IMR-90 (cell line): ENCODE measurements around the gene GGT6. TPM values are rescaled to one million over a fixed set of nuclear protein-coding genes. Genes with fewer than 3 reads are reported as not detected.
A peak's percentile ranks its signal among the peaks of the same experiment; 100 is the strongest.

ENCODE experiments used
- ATAC-seq: fragments of 200-7000 bp; cut with Tn5 transposase; 2 replicates; pipeline ENCODE4 v1.9.1; 2020; ENCODE audit warnings: low read depth, mild to moderate bottlenecking, moderate library complexity
- BruUV-seq: library from RNA; stranded (reverse); fragments of 400-500 nt; replicated peaks from 2 replicates; lab custom pipeline; 2021; lab: Mats Ljungman, UMichigan
- CTCF ChIA-PET: fragments of 300-600 bp; formaldehyde crosslinking; extraction: SDS; loops from one replicate; lab custom pipeline; 2021; ENCODE audit warnings: antibody characterized with exemption; lab: Yijun Ruan, JAX
- POLR2A ChIA-PET: fragments of 300-600 bp; sonication (Branson Sonifier 250); formaldehyde crosslinking; loops from one replicate; lab custom pipeline; 2022; ENCODE audit warnings: antibody characterized with exemption; ENCODE audit not compliant: unreplicated experiment; lab: Charles Lee
- DNase-seq: peaks from one replicate; pipeline ENCODE4 v3.0.0; 2013
- H2AFZ ChIP-seq: replicated peaks from 2 replicates; pipeline ENCODE3; 2013; ENCODE audit warnings: low read length, mild to moderate bottlenecking; ENCODE audit not compliant: poor library complexity
- H2AK5ac ChIP-seq: 2 replicates; pipeline ENCODE4 v1.6.1; 2013; ENCODE audit warnings: low read depth, low read length, inconsistent platforms
- H2AK9ac ChIP-seq: replicated peaks from 2 replicates; pipeline ENCODE3; 2013; ENCODE audit warnings: mild to moderate bottlenecking, low read depth, low read length, moderate library complexity; ENCODE audit not compliant: poor library complexity
- H2BK120ac ChIP-seq: 2 replicates; pipeline ENCODE4 v1.6.1; 2013; ENCODE audit warnings: low read depth, low read length, inconsistent platforms
- H2BK15ac ChIP-seq: 3 replicates; pipeline ENCODE4 v1.6.1; 2013; ENCODE audit warnings: low read depth, low read length, inconsistent platforms
- H2BK20ac ChIP-seq: 2 replicates; pipeline ENCODE4 v1.6.1; 2013; ENCODE audit warnings: low read depth, mild to moderate bottlenecking, inconsistent platforms, low read length, moderate library complexity
- H2BK5ac ChIP-seq: 2 replicates; pipeline ENCODE4 v1.6.1; 2013; ENCODE audit warnings: mild to moderate bottlenecking, low read depth, low read length, inconsistent platforms; ENCODE audit not compliant: poor library complexity, severe bottlenecking
- H3K14ac ChIP-seq: replicated peaks from 2 replicates; pipeline ENCODE4 v1.6.1; 2013; ENCODE audit warnings: low read depth, low read length, inconsistent platforms
- H3K18ac ChIP-seq: 2 replicates; pipeline ENCODE4 v1.6.1; 2013; ENCODE audit warnings: low read depth, low read length, control low read depth
- H3K23ac ChIP-seq: 2 replicates; pipeline ENCODE4 v1.6.1; 2013; ENCODE audit warnings: low read depth, low read length, inconsistent platforms
- H3K27ac ChIP-seq: 2 replicates; pipeline ENCODE4 v1.5.1; 2013; ENCODE audit warnings: mild to moderate bottlenecking, control low read depth, low read length; ENCODE audit not compliant: insufficient read depth
- H3K27me3 ChIP-seq: 2 replicates; pipeline ENCODE4 v1.6.1; 2013; ENCODE audit warnings: low read length; ENCODE audit not compliant: control insufficient read depth, insufficient read depth
- H3K36me3 ChIP-seq: 2 replicates; pipeline ENCODE4 v1.6.1; 2013; ENCODE audit warnings: low read length, mixed read lengths; ENCODE audit not compliant: control insufficient read depth, insufficient read depth
- H3K4ac ChIP-seq: 2 replicates; pipeline ENCODE4 v1.6.1; 2013; ENCODE audit warnings: low read depth, low read length, inconsistent platforms
- H3K4me1 ChIP-seq: 2 replicates; pipeline ENCODE4 v1.6.1; 2013; ENCODE audit warnings: low read length, mixed read lengths; ENCODE audit not compliant: control insufficient read depth, insufficient read depth
- H3K4me2 ChIP-seq: 2 replicates; pipeline ENCODE4 v1.6.1; 2013; ENCODE audit warnings: low read depth, mild to moderate bottlenecking, control low read depth, low read length, moderate library complexity
- H3K4me3 ChIP-seq: 2 replicates; pipeline ENCODE4 v1.5.1; 2013; ENCODE audit warnings: low read depth, mild to moderate bottlenecking, control low read depth, low read length, moderate library complexity; ENCODE audit not compliant: insufficient read depth
- H3K56ac ChIP-seq: 2 replicates; pipeline ENCODE4 v1.6.1; 2013; ENCODE audit warnings: low read length, inconsistent platforms; ENCODE audit not compliant: insufficient read depth; ENCODE audit errors: extremely low read depth
- H3K79me1 ChIP-seq, 2 experiments: 2 replicates each; pipeline ENCODE4 v1.6.1; 2013; ENCODE audit warnings: low read length in 2 of 2, inconsistent platforms in 1 of 2, low read depth in 1 of 2
- H3K9ac ChIP-seq: 2 replicates; pipeline ENCODE4 v1.6.1; 2013; ENCODE audit warnings: low read depth, low read length, control low read depth
- H3K9me1 ChIP-seq: 2 replicates; pipeline ENCODE4 v1.6.1; 2013; ENCODE audit warnings: low read length, inconsistent platforms; ENCODE audit not compliant: insufficient read depth
- H3K9me3 ChIP-seq: 2 replicates; pipeline ENCODE4 v1.6.1; 2013; ENCODE audit warnings: low read length; ENCODE audit not compliant: control insufficient read depth, insufficient read depth
- H4K20me1 ChIP-seq: 2 replicates; pipeline ENCODE4 v1.6.1; 2013; ENCODE audit warnings: low read length, inconsistent platforms; ENCODE audit not compliant: insufficient read depth
- H4K5ac ChIP-seq: 2 replicates; pipeline ENCODE4 v1.6.1; 2013; ENCODE audit warnings: mild to moderate bottlenecking, low read depth, low read length, control low read depth
- H4K8ac ChIP-seq, 2 experiments: 2 replicates each; pipeline ENCODE4 v1.6.1; 2013; ENCODE audit warnings: low read depth in 2 of 2, low read length in 2 of 2, control low read depth in 1 of 2, inconsistent platforms in 1 of 2
- H4K91ac ChIP-seq: 2 replicates; pipeline ENCODE4 v1.6.1; 2013; ENCODE audit warnings: low read depth, low read length, inconsistent platforms; ENCODE audit not compliant: insufficient read depth
- BHLHE40 ChIP-seq: fragments of 150-350 bp; IDR thresholded peaks from 2 replicates; pipeline ENCODE4 v1.6.1; 2016; ENCODE audit warnings: mild to moderate bottlenecking, low read depth, low read length
- CEBPB ChIP-seq: IDR thresholded peaks from 2 replicates; pipeline ENCODE4 v1.6.1; 2012; ENCODE audit warnings: low read depth, low read length, improper control_type of control experiment
- CHD1 ChIP-seq: IDR thresholded peaks from 2 replicates; pipeline ENCODE4 v1.6.1; 2012; ENCODE audit warnings: low read depth, low read length, improper control_type of control experiment
- FOS ChIP-seq: fragments of 150-350 bp; IDR thresholded peaks from 2 replicates; pipeline ENCODE4 v1.6.1; 2016; ENCODE audit warnings: low read depth, low read length
- MXI1 ChIP-seq: IDR thresholded peaks from 2 replicates; pipeline ENCODE4 v1.6.1; 2012; ENCODE audit warnings: low read depth, mild to moderate bottlenecking, low read length, moderate library complexity, borderline replicate concordance
- RAD21 ChIP-seq: IDR thresholded peaks from 2 replicates; pipeline ENCODE4 v1.6.1; 2012; ENCODE audit warnings: low read length, improper control_type of control experiment
- RFX5 ChIP-seq: IDR thresholded peaks from 2 replicates; pipeline ENCODE4 v1.8.0; 2012; ENCODE audit warnings: low read depth, mild to moderate bottlenecking, low read length, moderate library complexity
- USF2 ChIP-seq: fragments of 150-350 bp; IDR thresholded peaks from 2 replicates; pipeline ENCODE4 v1.6.1; 2017; ENCODE audit warnings: mild to moderate bottlenecking, antibody characterized with exemption, low read length, low read depth
- WGBS, 2 experiments: methylation state at CpG; one replicate each; pipeline versions ENCODE4 v1.1.5 to v1.1.7; 2013; ENCODE audit warnings: missing lambda C conversion rate in 2 of 2; ENCODE audit not compliant: insufficient read length in 1 of 2; ENCODE audit errors: extremely low coverage in 2 of 2; 5-methylcytosine and 5-hydroxymethylcytosine counted together
- dilution Hi-C: fragments of 300-500 bp; cut with HindIII; formaldehyde crosslinking; loops from one replicate; pipeline ENCODE4 v1.14.3; 2018; ENCODE audit warnings: low sequenced_read_pairs; ENCODE audit not compliant: unreplicated experiment
- in situ Hi-C: fragments of 300-500 bp; cut with MboI; formaldehyde crosslinking; loops from 3 replicates; pipeline ENCODE4 v1.14.3; 2019; ENCODE audit warnings: low sequenced_read_pairs, inconsistent platforms, mixed read lengths
- intact Hi-C: fragments of 100-400 bp; cut with micrococcal nuclease; formaldehyde crosslinking; loops from 2 replicates; pipeline ENCODE4 v1.10.0; 2022
- polyA plus RNA-seq, 3 experiments: library from polyadenylated mRNA; depleted of rRNA; stranded (reverse); fragments of >200 nt; gene quantifications; 2 replicates each; pipeline ENCODE4 v1.2.3, GENCODE V29; 2012; ENCODE audit warnings: low replicate concordance in 1 of 3
- total RNA-seq: library from RNA; depleted of rRNA; stranded (reverse); fragments of >200 nt; gene quantifications from 2 replicates; pipeline ENCODE4 v1.2.3, GENCODE V29; 2012
- TF ChIP-seq, protein P1 (sequence below): conservative IDR thresholded peaks from 2 replicates; pipeline ENCODE4 v1.5.1; 2012; ENCODE audit warnings: mild to moderate bottlenecking, low read depth, low read length, improper control_type of control experiment

Gene GGT6
- total and polyA plus RNA-seq, 2 of the 4 experiments (the other 2 are of a cell fraction), result not detected

DNA sequence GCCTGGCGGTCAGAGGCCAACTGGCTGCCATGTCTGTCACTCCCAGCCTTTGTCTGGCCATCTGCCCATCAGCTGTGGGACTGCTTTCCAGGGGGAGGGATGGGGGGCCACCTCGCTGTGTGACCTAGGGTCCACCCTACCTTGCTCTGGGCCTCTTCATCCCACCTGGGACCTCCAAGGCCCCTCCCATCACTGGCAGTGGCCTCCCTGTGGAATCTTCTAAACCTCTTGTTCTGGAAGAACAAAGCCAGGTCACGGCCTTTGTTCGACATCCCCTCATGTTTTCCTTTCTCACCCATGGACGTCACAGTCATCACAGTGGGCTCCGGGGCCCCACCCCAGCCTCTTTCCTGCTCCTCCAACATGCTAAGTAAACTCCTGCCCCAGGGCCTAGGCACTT lies 37.7 kb downstream of the GGT6 start:
- no peak overlapping the region for H3K14ac ChIP-seq
- dilution Hi-C loops (no loop called here), intact Hi-C loops (no loop called here), in situ Hi-C loops (no loop called here)
- no peak overlapping the region for H2AK5ac ChIP-seq
- ChIA-PET POLR2A (no interaction called here), CTCF (no interaction called here)
- no peaks in the 10 kb centered on the region for H4K20me1 ChIP-seq
- TF ChIP-seq, protein P1, sequence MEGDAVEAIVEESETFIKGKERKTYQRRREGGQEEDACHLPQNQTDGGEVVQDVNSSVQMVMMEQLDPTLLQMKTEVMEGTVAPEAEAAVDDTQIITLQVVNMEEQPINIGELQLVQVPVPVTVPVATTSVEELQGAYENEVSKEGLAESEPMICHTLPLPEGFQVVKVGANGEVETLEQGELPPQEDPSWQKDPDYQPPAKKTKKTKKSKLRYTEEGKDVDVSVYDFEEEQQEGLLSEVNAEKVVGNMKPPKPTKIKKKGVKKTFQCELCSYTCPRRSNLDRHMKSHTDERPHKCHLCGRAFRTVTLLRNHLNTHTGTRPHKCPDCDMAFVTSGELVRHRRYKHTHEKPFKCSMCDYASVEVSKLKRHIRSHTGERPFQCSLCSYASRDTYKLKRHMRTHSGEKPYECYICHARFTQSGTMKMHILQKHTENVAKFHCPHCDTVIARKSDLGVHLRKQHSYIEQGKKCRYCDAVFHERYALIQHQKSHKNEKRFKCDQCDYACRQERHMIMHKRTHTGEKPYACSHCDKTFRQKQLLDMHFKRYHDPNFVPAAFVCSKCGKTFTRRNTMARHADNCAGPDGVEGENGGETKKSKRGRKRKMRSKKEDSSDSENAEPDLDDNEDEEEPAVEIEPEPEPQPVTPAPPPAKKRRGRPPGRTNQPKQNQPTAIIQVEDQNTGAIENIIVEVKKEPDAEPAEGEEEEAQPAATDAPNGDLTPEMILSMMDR, result no peak
- no peak for TF ChIP-seq FOS
- TF ChIP-seq CHD1, result no peak
- TF ChIP-seq MXI1, result no peak
- no peak for TF ChIP-seq CEBPB
- no peak for TF ChIP-seq RFX5
- no peak for TF ChIP-seq RAD21
- TF ChIP-seq BHLHE40, result no peak
- TF ChIP-seq USF2, result no peak
- DNase-seq (no peak), ATAC-seq (no peak)
- H3K4me3 ChIP-seq, result no peak overlapping the region
- no peak overlapping the region for H3K27ac ChIP-seq
- no peak overlapping the region for H2BK5ac ChIP-seq
- no peak overlapping the region for H4K91ac ChIP-seq
- no peak overlapping the region for H2BK15ac ChIP-seq
- no peak overlapping the region for H3K18ac ChIP-seq
- peak overlapping the region; percentile 46 for H2AK9ac ChIP-seq
- no peak overlapping the region for H3K56ac ChIP-seq
- no peak overlapping the region for H3K9ac ChIP-seq
- H3K9me1 ChIP-seq, result 0 out of 2 replicates have a peak, but pooled peaks cover 3% of the 10 kb centered on the region
- H4K8ac ChIP-seq, result no peak overlapping the region
- no peaks in the 10 kb centered on the region for H3K36me3 ChIP-seq
- H3K4ac ChIP-seq, result no peak overlapping the region
- no peak overlapping the region for H4K5ac ChIP-seq
- H3K79me1 ChIP-seq, result no peaks in the 10 kb centered on the region
- peaks cover 16% of the 10 kb centered on the region for H3K27me3 ChIP-seq
- H2BK20ac ChIP-seq, result no peak overlapping the region
- H3K4me1 ChIP-seq, result no peaks in the 10 kb centered on the region; the same call in 1 of the 2 replicates
- H2BK120ac ChIP-seq, result no peak overlapping the region
- peaks cover 2% of the 10 kb centered on the region; the same call in 1 of the 2 replicates for H3K9me3 ChIP-seq
- WGBS, 2 experiments, result no CpG with 5 or more reads among the region's 6 CpGs
- H3K23ac ChIP-seq, result no peak overlapping the region
- H2AFZ ChIP-seq, result peak overlapping the region; percentile 15
- H3K4me2 ChIP-seq, result no peak overlapping the region
- BruUV-seq, result no TSS peak
